Vagina (tissue), 2 donors: ENCODE results near the gene IRGQ.
"Not testable (repeated sequence)": the region's sequence is repeated elsewhere in the genome, so short reads cannot be mapped to it uniquely, and the experiment has no call there.

Source experiments
- POLR2A ChIP-seq, 2 donors: fragments of 450-650 bp; IDR thresholded peaks; one replicate each; pipeline ENCODE4 v1.6.1; 2017; ENCODE audit warnings: antibody characterized with exemption in 2 of 2, mild to moderate bottlenecking in 2 of 2, moderate library complexity in 2 of 2
- POLR2AphosphoS5 ChIP-seq, 2 donors: sonication (generic); formaldehyde crosslinking; IDR thresholded peaks; one replicate each; pipeline ENCODE4 v1.9.0; 2017; ENCODE audit warnings: antibody characterized with exemption in 2 of 2, mild to moderate bottlenecking in 2 of 2, low read depth in 1 of 2; ENCODE audit not compliant: insufficient read depth in 1 of 2
- TF ChIP-seq, protein P1 (sequence below), 3 experiments: fragments of 450-650 bp in 2 of 3; fragments of 200-600 bp in 1 of 3; sonication (generic) in 1 of 3; IDR thresholded peaks; one replicate each; pipeline ENCODE4 v1.5.1; 2017 to 2019; ENCODE audit warnings: antibody characterized with exemption in 3 of 3, mild to moderate bottlenecking in 2 of 3, moderate library complexity in 2 of 3

DNA sequence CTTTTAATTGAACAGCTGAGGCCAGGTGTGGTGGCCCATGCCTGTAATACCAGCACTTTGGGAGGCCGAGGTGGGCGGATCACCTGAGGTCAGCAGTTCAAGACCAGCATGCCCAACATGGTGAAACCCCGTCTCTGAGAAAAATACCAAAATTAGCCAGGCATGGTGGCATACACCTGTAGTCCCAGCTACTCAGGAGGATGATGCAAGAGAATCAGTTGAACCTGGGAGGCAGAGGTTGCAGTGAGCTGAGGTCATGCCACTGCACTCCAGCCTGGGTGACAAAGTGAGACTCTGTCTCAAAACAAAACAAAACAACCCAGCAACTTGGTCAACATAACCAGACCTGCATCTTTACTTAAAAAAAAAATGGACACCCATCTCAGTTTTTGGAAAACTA lies 8.9 kb downstream of the IRGQ start:
- TF ChIP-seq, protein P1, sequence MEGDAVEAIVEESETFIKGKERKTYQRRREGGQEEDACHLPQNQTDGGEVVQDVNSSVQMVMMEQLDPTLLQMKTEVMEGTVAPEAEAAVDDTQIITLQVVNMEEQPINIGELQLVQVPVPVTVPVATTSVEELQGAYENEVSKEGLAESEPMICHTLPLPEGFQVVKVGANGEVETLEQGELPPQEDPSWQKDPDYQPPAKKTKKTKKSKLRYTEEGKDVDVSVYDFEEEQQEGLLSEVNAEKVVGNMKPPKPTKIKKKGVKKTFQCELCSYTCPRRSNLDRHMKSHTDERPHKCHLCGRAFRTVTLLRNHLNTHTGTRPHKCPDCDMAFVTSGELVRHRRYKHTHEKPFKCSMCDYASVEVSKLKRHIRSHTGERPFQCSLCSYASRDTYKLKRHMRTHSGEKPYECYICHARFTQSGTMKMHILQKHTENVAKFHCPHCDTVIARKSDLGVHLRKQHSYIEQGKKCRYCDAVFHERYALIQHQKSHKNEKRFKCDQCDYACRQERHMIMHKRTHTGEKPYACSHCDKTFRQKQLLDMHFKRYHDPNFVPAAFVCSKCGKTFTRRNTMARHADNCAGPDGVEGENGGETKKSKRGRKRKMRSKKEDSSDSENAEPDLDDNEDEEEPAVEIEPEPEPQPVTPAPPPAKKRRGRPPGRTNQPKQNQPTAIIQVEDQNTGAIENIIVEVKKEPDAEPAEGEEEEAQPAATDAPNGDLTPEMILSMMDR (IDR thresholded peaks at IDR 0.05), result not testable (repeated sequence)
- not testable (repeated sequence) for TF ChIP-seq POLR2A (IDR thresholded peaks at IDR 0.05); POLR2AphosphoS5 (IDR thresholded peaks at IDR 0.05; ENCODE audit: insufficient read depth in 1 of 2, low read depth in 1 of 2)
